Stimulated activated memory B cell treated with anti-CD40 and anti-IgM and Interleukin-4, amounts not matched to agents 10 μg/mL and 1 μg/mL and 100 μg/mL, for 72 hours (primary cell): Measurements from ENCODE around the gene MAGEA4.

Source experiments
- ATAC-seq: fragments of 150-1000 bp; cut with Tn5 transposase; 2 replicates; pipeline ENCODE4 v1.10.0; 2021
- H3K27ac Mint-ChIP-seq: one replicate; pipeline ENCODE4 v1.8.0; 2022; ENCODE audit warnings: mild to moderate bottlenecking, mixed read lengths
- H3K27me3 Mint-ChIP-seq: one replicate; pipeline ENCODE4 v1.8.0; 2022; ENCODE audit warnings: mixed read lengths
- H3K36me3 Mint-ChIP-seq: one replicate; pipeline ENCODE4 v1.8.0; 2022; ENCODE audit warnings: mixed read lengths
- H3K4me1 Mint-ChIP-seq: one replicate; pipeline ENCODE4 v1.8.0; 2022; ENCODE audit warnings: mixed read lengths
- H3K4me3 Mint-ChIP-seq: one replicate; pipeline ENCODE4 v1.8.0; 2022; ENCODE audit warnings: mild to moderate bottlenecking, moderate library complexity, mixed read lengths
- H3K9me3 Mint-ChIP-seq: one replicate; pipeline ENCODE4 v1.8.0; 2022; ENCODE audit warnings: mixed read lengths

Gene MAGEA4

GRCh38 chrX:151912780-151913179 lies at the start of gene MAGEA4:
Gene MAGEA4 (plus strand): TSS chrX:151912889. CDS start chrX:151923665, 10,776 bp downstream.
- H3K27me3 Mint-ChIP-seq = no peaks in the 10 kb centered on the region
- no peak within 1 kb of the TSS for H3K4me3 Mint-ChIP-seq
- H3K9me3 Mint-ChIP-seq = no peaks in the 10 kb centered on the region
- no peaks in the 10 kb centered on the region for H3K36me3 Mint-ChIP-seq
- no peak within 1 kb of the TSS for H3K27ac Mint-ChIP-seq
- H3K4me1 Mint-ChIP-seq = no peaks in the 10 kb centered on the region
- no peak for ATAC-seq

- Mint-ChIP-seq H3K27ac (no peak overlapping the region), H3K4me3 (no peak overlapping the region), H3K9me3 (peaks cover 11% of the 10 kb centered on the region), H3K27me3 (no peaks in the 10 kb centered on the region), H3K4me1 (no peaks in the 10 kb centered on the region), H3K36me3 (no peaks in the 10 kb centered on the region)
- ATAC-seq = no peak
Observed at GRCh38 chrX:151870602-151871001, 42.1 kb upstream of the MAGEA4 start.

- H3K27me3 Mint-ChIP-seq = no peaks in the 10 kb centered on the region
- no peak for ATAC-seq
- H3K4me3 Mint-ChIP-seq = no peak overlapping the region
- peaks cover 11% of the 10 kb centered on the region for H3K9me3 Mint-ChIP-seq
- no peaks in the 10 kb centered on the region for H3K36me3 Mint-ChIP-seq
- H3K27ac Mint-ChIP-seq = no peak overlapping the region
- no peaks in the 10 kb centered on the region for H3K4me1 Mint-ChIP-seq
Observed at GRCh38 chrX:151871244-151871643, 41.4 kb upstream of the MAGEA4 start.

- no peaks in the 10 kb centered on the region for H3K36me3 Mint-ChIP-seq
- no peak for ATAC-seq
- H3K27me3 Mint-ChIP-seq = no peaks in the 10 kb centered on the region
- H3K4me3 Mint-ChIP-seq = no peak overlapping the region
- H3K9me3 Mint-ChIP-seq = peaks cover 6% of the 10 kb centered on the region
- H3K4me1 Mint-ChIP-seq = no peaks in the 10 kb centered on the region
- no peak overlapping the region for H3K27ac Mint-ChIP-seq
Observed at GRCh38 chrX:151873096-151873495, 39.6 kb upstream of the MAGEA4 start.

- H3K36me3 Mint-ChIP-seq = no peaks in the 10 kb centered on the region
- no peak overlapping the region for H3K4me3 Mint-ChIP-seq
- H3K9me3 Mint-ChIP-seq = peaks cover 5% of the 10 kb centered on the region
- no peaks in the 10 kb centered on the region for H3K27me3 Mint-ChIP-seq
- no peak overlapping the region for H3K27ac Mint-ChIP-seq
- ATAC-seq = no peak
- H3K4me1 Mint-ChIP-seq = no peaks in the 10 kb centered on the region
Observed at GRCh38 chrX:151875270-151876026, 37.2 kb upstream of the MAGEA4 start.

- Mint-ChIP-seq H3K27me3 (no peaks in the 10 kb centered on the region), H3K27ac (no peak overlapping the region), H3K4me1 (no peaks in the 10 kb centered on the region)
Observed at GRCh38 chrX:151878574-151878973, 34.1 kb upstream of the MAGEA4 start.

GRCh38 chrX:151879856-151880255 lies 32.8 kb upstream of the MAGEA4 start:
- Mint-ChIP-seq H3K4me1 (no peaks in the 10 kb centered on the region), H3K27ac (no peak overlapping the region), H3K36me3 (no peaks in the 10 kb centered on the region), H3K27me3 (no peaks in the 10 kb centered on the region), H3K9me3 (peaks cover 2% of the 10 kb centered on the region), H3K4me3 (no peak overlapping the region)
- no peak for ATAC-seq

More at GRCh38 chrX:151878574-151878973, 34.1 kb upstream of the MAGEA4 start:
- ATAC-seq = no peak
- Mint-ChIP-seq H3K9me3 (peaks cover 5% of the 10 kb centered on the region), H3K36me3 (no peaks in the 10 kb centered on the region), H3K4me3 (no peak overlapping the region)

GRCh38 chrX:151880895-151881294 lies 31.8 kb upstream of the MAGEA4 start:
- peaks cover 2% of the 10 kb centered on the region for H3K9me3 Mint-ChIP-seq
- no peak for ATAC-seq
- H3K36me3 Mint-ChIP-seq = no peaks in the 10 kb centered on the region
- no peaks in the 10 kb centered on the region for H3K4me1 Mint-ChIP-seq
- H3K27me3 Mint-ChIP-seq = no peaks in the 10 kb centered on the region
- H3K27ac Mint-ChIP-seq = no peak overlapping the region
- no peak overlapping the region for H3K4me3 Mint-ChIP-seq

GRCh38 chrX:151889421-151889820 lies 23.3 kb upstream of the MAGEA4 start:
- H3K4me3 Mint-ChIP-seq = no peak overlapping the region
- H3K36me3 Mint-ChIP-seq = no peaks in the 10 kb centered on the region
- no peak for ATAC-seq
- H3K4me1 Mint-ChIP-seq = no peaks in the 10 kb centered on the region
- no peaks in the 10 kb centered on the region for H3K27me3 Mint-ChIP-seq
- no peaks in the 10 kb centered on the region for H3K9me3 Mint-ChIP-seq
- no peak overlapping the region for H3K27ac Mint-ChIP-seq

GRCh38 chrX:151896734-151897474 lies 15.8 kb upstream of the MAGEA4 start:
- Mint-ChIP-seq H3K36me3 (no peaks in the 10 kb centered on the region), H3K27ac (no peak overlapping the region), H3K4me3 (no peak overlapping the region), H3K4me1 (no peaks in the 10 kb centered on the region), H3K27me3 (no peaks in the 10 kb centered on the region), H3K9me3 (no peaks in the 10 kb centered on the region)
- no peak for ATAC-seq

GRCh38 chrX:151899622-151900021 lies 13.1 kb upstream of the MAGEA4 start:
- H3K4me3 Mint-ChIP-seq = no peak overlapping the region
- no peak for ATAC-seq
- H3K9me3 Mint-ChIP-seq = no peaks in the 10 kb centered on the region
- no peaks in the 10 kb centered on the region for H3K27me3 Mint-ChIP-seq
- no peaks in the 10 kb centered on the region for H3K4me1 Mint-ChIP-seq
- no peaks in the 10 kb centered on the region for H3K36me3 Mint-ChIP-seq
- no peak overlapping the region for H3K27ac Mint-ChIP-seq

- ATAC-seq = no peak
- H3K27me3 Mint-ChIP-seq = no peaks in the 10 kb centered on the region
- H3K9me3 Mint-ChIP-seq = no peaks in the 10 kb centered on the region
- no peaks in the 10 kb centered on the region for H3K36me3 Mint-ChIP-seq
- no peak overlapping the region for H3K27ac Mint-ChIP-seq
- no peak overlapping the region for H3K4me3 Mint-ChIP-seq
- H3K4me1 Mint-ChIP-seq = no peaks in the 10 kb centered on the region
Observed at GRCh38 chrX:151901826-151902225, 10.9 kb upstream of the MAGEA4 start.

- ATAC-seq = no peak
- Mint-ChIP-seq H3K4me1 (no peaks in the 10 kb centered on the region), H3K36me3 (no peaks in the 10 kb centered on the region), H3K27me3 (no peaks in the 10 kb centered on the region), H3K4me3 (no peak overlapping the region), H3K9me3 (no peaks in the 10 kb centered on the region), H3K27ac (no peak overlapping the region)
Observed at GRCh38 chrX:151902813-151903591, 9.7 kb upstream of the MAGEA4 start.

GRCh38 chrX:151904989-151905388 lies 7.7 kb upstream of the MAGEA4 start:
- no peak overlapping the region for H3K4me3 Mint-ChIP-seq
- ATAC-seq = no peak
- H3K9me3 Mint-ChIP-seq = no peaks in the 10 kb centered on the region
- H3K27me3 Mint-ChIP-seq = no peaks in the 10 kb centered on the region
- H3K27ac Mint-ChIP-seq = no peak overlapping the region
- H3K4me1 Mint-ChIP-seq = no peaks in the 10 kb centered on the region
- no peaks in the 10 kb centered on the region for H3K36me3 Mint-ChIP-seq

GRCh38 chrX:151912221-151912620 lies 468 bp upstream of the MAGEA4 start:
- H3K36me3 Mint-ChIP-seq = no peaks in the 10 kb centered on the region
- no peaks in the 10 kb centered on the region for H3K4me1 Mint-ChIP-seq
- H3K27me3 Mint-ChIP-seq = no peaks in the 10 kb centered on the region
- no peaks in the 10 kb centered on the region for H3K9me3 Mint-ChIP-seq
- H3K4me3 Mint-ChIP-seq = no peak overlapping the region
- no peak for ATAC-seq
- H3K27ac Mint-ChIP-seq = no peak overlapping the region
